SH-SY5Y (cell line): ENCODE measurements around the gene SLC13A2.

Experiments
- GATA2 ChIP-seq: IDR thresholded peaks from 2 replicates; pipeline ENCODE4 v1.6.1; 2011; ENCODE audit warnings: mild to moderate bottlenecking, low read depth, low read length
- GATA3 ChIP-seq: IDR thresholded peaks from 2 replicates; pipeline ENCODE4 v1.6.1; 2011; ENCODE audit warnings: low read depth, mild to moderate bottlenecking, low read length, moderate library complexity

GRCh38 chr17:28498652-28499363, 25.4 kb downstream of the SLC13A2 start:
- TF ChIP-seq GATA2 (no peak), GATA3 (no peak)
